GM12875 (cell line): ENCODE measurements around the gene C17orf50.

Experiments used
- H3K4me3 ChIP-seq: one replicate; pipeline ENCODE4 v1.5.1; 2011; ENCODE audit warnings: low read depth, low read length, control low read depth
- TF ChIP-seq, protein P1 (sequence below): IDR thresholded peaks from 2 replicates; pipeline ENCODE4 v1.5.1; 2011; ENCODE audit warnings: low read depth, mild to moderate bottlenecking, control low read depth, inconsistent platforms, low read length, moderate library complexity, borderline replicate concordance; ENCODE audit not compliant: insufficient read depth

Gene C17orf50

GRCh38 chr17:35728551-35728950 lies 32.1 kb upstream of the C17orf50 start:
- H3K4me3 ChIP-seq, result no peak overlapping the region
- TF ChIP-seq, protein P1, sequence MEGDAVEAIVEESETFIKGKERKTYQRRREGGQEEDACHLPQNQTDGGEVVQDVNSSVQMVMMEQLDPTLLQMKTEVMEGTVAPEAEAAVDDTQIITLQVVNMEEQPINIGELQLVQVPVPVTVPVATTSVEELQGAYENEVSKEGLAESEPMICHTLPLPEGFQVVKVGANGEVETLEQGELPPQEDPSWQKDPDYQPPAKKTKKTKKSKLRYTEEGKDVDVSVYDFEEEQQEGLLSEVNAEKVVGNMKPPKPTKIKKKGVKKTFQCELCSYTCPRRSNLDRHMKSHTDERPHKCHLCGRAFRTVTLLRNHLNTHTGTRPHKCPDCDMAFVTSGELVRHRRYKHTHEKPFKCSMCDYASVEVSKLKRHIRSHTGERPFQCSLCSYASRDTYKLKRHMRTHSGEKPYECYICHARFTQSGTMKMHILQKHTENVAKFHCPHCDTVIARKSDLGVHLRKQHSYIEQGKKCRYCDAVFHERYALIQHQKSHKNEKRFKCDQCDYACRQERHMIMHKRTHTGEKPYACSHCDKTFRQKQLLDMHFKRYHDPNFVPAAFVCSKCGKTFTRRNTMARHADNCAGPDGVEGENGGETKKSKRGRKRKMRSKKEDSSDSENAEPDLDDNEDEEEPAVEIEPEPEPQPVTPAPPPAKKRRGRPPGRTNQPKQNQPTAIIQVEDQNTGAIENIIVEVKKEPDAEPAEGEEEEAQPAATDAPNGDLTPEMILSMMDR, result no peak

DNA sequence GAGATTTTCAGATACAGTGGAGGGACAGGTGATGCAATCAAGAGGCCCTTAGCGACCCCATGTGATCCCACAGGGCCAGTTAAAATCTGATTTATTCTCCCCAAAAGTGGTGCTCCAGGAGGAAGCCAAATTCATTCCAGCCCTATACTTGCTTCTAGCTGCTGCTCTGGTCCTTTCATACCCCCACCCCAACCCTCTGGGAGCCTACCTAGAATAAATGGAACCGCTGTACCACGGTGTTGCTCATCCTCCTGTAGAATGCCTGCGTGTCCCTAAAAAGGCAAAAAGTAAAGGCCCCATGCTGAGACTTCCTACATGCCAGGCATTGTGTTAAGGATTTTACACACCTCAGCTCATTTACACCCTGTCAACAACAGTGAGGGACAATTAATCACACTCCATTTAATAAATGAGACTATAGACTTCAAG lies 31.3 kb upstream of the C17orf50 start:
- H3K4me3 ChIP-seq, result no peak overlapping the region
- TF ChIP-seq, protein P1, result no peak

- TF ChIP-seq, protein P1, result no peak
- no peak overlapping the region for H3K4me3 ChIP-seq
Observed at GRCh38 chr17:35730400-35731005, 30.2 kb upstream of the C17orf50 start.

DNA sequence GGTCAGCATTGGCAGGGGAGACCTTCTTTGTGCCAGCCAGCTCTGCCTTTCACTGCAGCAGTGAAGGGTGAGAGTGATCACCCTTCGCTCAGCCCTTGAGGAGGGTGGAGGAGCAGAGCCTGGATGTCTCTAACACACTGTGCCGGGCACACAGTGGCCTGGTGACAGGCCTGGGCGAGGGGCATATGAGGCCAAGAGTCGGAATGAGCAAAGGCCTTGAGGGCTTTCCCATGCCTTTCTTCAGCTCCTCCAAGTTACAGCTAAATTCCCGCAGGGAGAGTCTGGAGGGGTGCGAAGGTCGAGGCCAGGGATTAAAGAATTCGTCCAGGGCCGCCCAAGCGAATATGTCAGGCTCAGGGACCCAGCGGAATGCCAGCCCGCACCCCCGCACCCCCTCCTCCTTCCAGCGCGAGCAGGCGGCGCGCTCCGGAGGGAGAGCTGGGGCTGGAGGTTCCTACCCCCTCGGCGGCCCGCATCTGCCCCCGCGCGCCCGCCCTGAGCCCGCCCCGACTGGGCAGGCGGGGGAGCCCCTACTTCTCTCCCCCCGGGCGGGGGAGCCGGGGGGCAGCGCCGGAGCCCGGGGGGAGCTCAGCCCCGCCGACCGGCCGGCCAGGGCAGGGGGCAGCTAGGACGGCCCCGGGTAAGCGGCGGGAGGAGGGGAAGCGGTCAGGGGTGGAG lies 29.3 kb upstream of the C17orf50 start, which contains the start of gene RASL10B:
RASL10B (plus strand) TSS at position 401 of the 678 bp plus-strand sequence. CDS start 3,546 bp downstream, outside the sequence.
- TF ChIP-seq, protein P1, result no peak
- no peak within 1 kb of the TSS for H3K4me3 ChIP-seq

- TF ChIP-seq, protein P1, result no peak
Observed at GRCh38 chr17:35731917-35732805, 28.5 kb upstream of the C17orf50 start.

GRCh38 chr17:35732806-35733136 lies 27.9 kb upstream of the C17orf50 start:
- TF ChIP-seq, protein P1, result no peak
- no peak overlapping the region for H3K4me3 ChIP-seq

More at GRCh38 chr17:35731917-35732805, 28.5 kb upstream of the C17orf50 start:
- H3K4me3 ChIP-seq, result no peak overlapping the region
